RWPE2 (cell line): Measurements from ENCODE around the gene RXRA.
A peak's percentile ranks its signal among the peaks of the same experiment; 100 is the strongest.

Experiments used
- ATAC-seq: fragments of 200-7000 bp; cut with Tn5 transposase; 3 replicates; pipeline ENCODE4 v1.9.1; 2021; ENCODE audit warnings: low read depth
- DNase-seq: peaks from one replicate; pipeline ENCODE4 v3.0.0-alpha.2; 2020; ENCODE audit warnings: low spot score
- H3K27ac ChIP-seq: fragments of 450-650 bp; 2 replicates; pipeline ENCODE4 v1.5.1; 2017; ENCODE audit warnings: mild to moderate bottlenecking; ENCODE audit not compliant: poor library complexity, severe bottlenecking
- H3K27me3 ChIP-seq: fragments of 250-450 bp; sonication (Bioruptor Pico); 2 replicates; pipeline ENCODE4 v1.5.1; 2021; ENCODE audit warnings: mild to moderate bottlenecking, moderate library complexity; ENCODE audit not compliant: insufficient read depth, poor library complexity, severe bottlenecking
- H3K36me3 ChIP-seq: fragments of 250-450 bp; sonication (Bioruptor Pico); 2 replicates; pipeline ENCODE4 v1.5.1; 2020; ENCODE audit warnings: low read depth, mild to moderate bottlenecking, moderate library complexity
- H3K4me1 ChIP-seq: fragments of 250-450 bp; sonication (Bioruptor Pico); 2 replicates; pipeline ENCODE4 v1.5.1; 2021; ENCODE audit warnings: mild to moderate bottlenecking, moderate library complexity; ENCODE audit not compliant: insufficient read depth, poor library complexity, severe bottlenecking
- H3K4me3 ChIP-seq: fragments of 250-450 bp; sonication (Bioruptor Pico); 2 replicates; pipeline ENCODE4 v1.5.1; 2021; ENCODE audit warnings: mild to moderate bottlenecking, moderate library complexity; ENCODE audit not compliant: severe bottlenecking
- H3K9me3 ChIP-seq: fragments of 250-450 bp; sonication (Bioruptor Pico); 2 replicates; pipeline ENCODE4 v1.5.1; 2021; ENCODE audit warnings: mild to moderate bottlenecking, moderate library complexity; ENCODE audit not compliant: severe bottlenecking
- CTCF ChIP-seq: fragments of 450-650 bp; IDR thresholded peaks from one replicate; pipeline ENCODE4 v1.5.1; 2017; ENCODE audit warnings: mild to moderate bottlenecking, moderate library complexity; ENCODE audit not compliant: poor library complexity, severe bottlenecking

The RXRA gene

DNA sequence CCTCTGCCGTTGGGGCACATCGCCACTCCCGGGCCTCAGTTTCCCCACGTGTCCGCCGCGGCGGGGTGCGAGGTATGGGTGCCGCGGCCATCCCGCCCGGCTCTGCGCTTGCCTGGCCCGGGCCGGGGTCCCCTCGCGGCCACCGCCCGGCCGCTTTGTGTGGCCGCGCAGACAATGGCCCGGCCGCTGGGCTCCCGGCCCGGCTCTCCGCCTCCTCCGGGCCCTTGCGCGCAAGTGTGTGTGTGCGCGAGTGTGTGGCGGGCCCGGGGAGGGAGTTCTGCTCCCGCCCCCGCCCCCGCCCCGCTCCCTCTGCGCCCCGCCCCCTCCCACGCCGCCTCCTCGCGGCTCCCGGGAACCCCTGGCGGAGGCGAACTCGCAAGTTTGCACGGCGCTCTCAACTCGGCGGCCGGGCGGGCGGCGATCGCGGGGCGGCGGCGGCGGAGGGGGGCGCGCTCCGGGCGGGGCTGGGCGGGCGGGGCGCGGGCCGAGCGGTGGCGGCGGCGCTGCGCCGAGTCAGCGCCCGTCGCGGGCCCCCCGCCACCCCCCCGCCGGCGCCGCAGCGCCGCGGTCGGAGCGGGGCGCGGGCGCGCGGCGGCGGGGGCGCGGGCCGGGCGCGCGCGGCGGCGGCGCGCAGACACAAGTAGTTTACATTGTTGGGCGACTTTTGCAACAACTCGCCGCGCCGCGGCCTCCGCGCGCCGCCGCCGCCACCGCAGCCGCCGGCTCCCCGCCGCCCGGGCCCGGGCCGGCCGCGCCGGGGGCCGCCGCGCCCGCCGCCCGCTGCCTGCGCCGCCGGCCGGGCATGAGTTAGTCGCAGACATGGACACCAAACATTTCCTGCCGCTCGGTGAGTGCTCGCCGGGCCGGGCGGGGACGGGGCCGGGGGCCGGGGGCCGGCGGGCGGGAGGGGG lies at the start of gene RXRA:
TSS of gene RXRA (plus strand) at position 643 of the 911 bp plus-strand sequence. CDS start at position 820, 177 bp downstream.
- H3K4me3 ChIP-seq, result peak within 1 kb of the TSS; percentile 95

GRCh38 chr9:134278286-134278685 lies 48.0 kb upstream of the RXRA start:
- no peaks in the 10 kb centered on the region for H3K9me3 ChIP-seq
- no peak for DNase-seq
- peaks cover 2% of the 10 kb centered on the region for H3K27me3 ChIP-seq
- H3K27ac ChIP-seq, result no peak overlapping the region
- no peaks in the 10 kb centered on the region for H3K4me1 ChIP-seq
- TF ChIP-seq CTCF, result no peak
- H3K36me3 ChIP-seq, result no peaks in the 10 kb centered on the region
- no peak for ATAC-seq
- no peak overlapping the region for H3K4me3 ChIP-seq

More for the DNA sequence above, at the start of gene RXRA:
- TF ChIP-seq CTCF, result no peak
- H3K36me3 ChIP-seq, result peaks cover 6% of the 10 kb centered on the region; the same call in 1 of the 2 replicates
- peak; percentile 88 for DNase-seq
- peaks cover 44% of the 10 kb centered on the region for H3K4me1 ChIP-seq
- peak; percentile 17; the same call in 2 of the 3 replicates for ATAC-seq
- H3K27ac ChIP-seq, result peak within 1 kb of the TSS; percentile 91
- H3K9me3 ChIP-seq, result no peaks in the 10 kb centered on the region
- no peaks in the 10 kb centered on the region for H3K27me3 ChIP-seq

DNA sequence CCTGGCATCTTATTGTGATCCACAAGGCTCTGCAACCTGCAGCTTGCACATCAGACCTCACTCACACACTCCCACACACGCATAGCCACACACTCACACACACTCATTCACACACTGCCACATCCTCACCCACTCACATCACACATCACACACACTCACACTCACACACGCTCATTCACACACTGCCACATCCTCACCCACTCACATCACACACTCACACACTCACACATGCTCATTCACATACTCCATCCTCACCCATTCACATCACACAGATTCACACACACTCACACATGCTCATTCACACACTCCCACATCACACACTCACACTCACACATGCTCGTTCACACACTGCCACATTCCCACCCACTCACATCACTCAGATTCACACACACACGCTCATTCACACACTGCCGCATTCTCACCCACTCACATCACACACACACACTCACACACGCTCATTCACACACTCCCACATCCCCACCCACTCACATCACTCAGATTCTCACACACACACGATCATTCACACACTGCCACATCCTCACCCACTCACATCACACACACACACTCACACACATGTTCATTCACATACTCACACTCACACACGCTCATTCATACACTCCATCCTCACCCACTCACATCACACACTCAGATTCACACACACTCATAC lies 47.1 kb upstream of the RXRA start:
- TF ChIP-seq CTCF, result no peak
- H3K27me3 ChIP-seq, result peaks cover 2% of the 10 kb centered on the region
- H3K36me3 ChIP-seq, result no peaks in the 10 kb centered on the region
- DNase-seq, result no peak
- H3K4me1 ChIP-seq, result no peaks in the 10 kb centered on the region
- H3K4me3 ChIP-seq, result no peak overlapping the region
- H3K9me3 ChIP-seq, result no peaks in the 10 kb centered on the region
- no peak for ATAC-seq
- H3K27ac ChIP-seq, result no peak overlapping the region

GRCh38 chr9:134282138-134282650 lies 44.1 kb upstream of the RXRA start:
- no peak for TF ChIP-seq CTCF
- no peaks in the 10 kb centered on the region for H3K4me1 ChIP-seq

More at GRCh38 chr9:134282138-134282650, 44.1 kb upstream of the RXRA start:
- ATAC-seq (no peak; the same call in 2 of the 3 replicates), DNase-seq (no peak)
- no peaks in the 10 kb centered on the region for H3K36me3 ChIP-seq
- H3K27ac ChIP-seq, result no peak overlapping the region
- H3K27me3 ChIP-seq, result peaks cover 2% of the 10 kb centered on the region
- no peaks in the 10 kb centered on the region for H3K9me3 ChIP-seq
- no peak overlapping the region for H3K4me3 ChIP-seq
